ENCODE measurements around the gene CMTR1.

CMTR1 gene

GRCh38 chr6:37525460-37526357 is 92.7 kb downstream of the CMTR1 start:
- no peak for DNase-seq (ENCODE audit: extremely low read depth in 1 of 2, low read depth in 1 of 2)

DNA sequence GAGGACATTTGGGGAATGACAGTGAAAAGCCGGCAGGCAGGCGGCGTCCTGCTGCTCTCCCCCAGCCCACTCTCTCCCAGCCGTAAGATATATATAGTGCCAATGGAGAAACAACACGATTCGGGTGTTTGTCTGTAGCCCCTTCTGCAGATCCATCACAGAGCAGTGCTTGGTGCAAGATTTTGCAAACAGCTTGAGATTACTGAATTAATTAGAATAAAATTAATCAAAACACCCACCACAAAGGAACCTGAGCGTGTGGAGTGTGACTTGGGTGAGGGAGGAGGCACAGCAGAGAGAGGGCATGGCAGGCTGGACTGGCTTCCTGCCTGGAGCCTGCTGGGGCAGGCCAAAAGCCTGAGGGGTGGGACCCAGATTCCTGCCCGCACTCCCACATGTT is 95.5 kb downstream of the CMTR1 start:
- DNase-seq (ENCODE audit: extremely low read depth in 1 of 2, low read depth in 1 of 2): no peak

GRCh38 chr6:37530297-37530696 is 97.3 kb downstream of the CMTR1 start:
- no peak for DNase-seq (ENCODE audit: extremely low read depth in 1 of 2, low read depth in 1 of 2)

DNA sequence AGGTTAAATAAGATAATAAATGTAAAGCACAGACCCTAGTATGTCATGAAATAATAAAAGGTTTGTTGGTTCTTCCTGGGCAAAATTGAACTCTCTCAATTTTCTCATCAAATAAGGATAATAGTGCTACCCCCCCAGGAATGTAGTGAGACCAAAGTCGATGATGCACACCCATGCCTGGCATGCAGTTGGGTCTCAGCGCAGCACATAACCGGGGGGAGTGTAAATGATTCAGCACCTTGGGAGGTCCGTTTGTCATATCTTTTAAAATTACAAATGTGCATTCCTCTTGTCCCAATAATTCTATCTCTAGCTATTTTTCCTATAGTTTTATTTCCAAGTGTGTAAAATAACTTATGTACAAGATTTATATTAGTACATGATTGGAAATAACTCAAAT is 98.0 kb downstream of the CMTR1 start:
- no peak for DNase-seq (ENCODE audit: extremely low read depth in 1 of 2, low read depth in 1 of 2)

Data from activated CD8-positive, alpha-beta memory T cell treated with anti-CD3 and anti-CD28 coated beads for 1 hour (primary cell).